Heart left ventricle (tissue), 13 donors: ENCODE results near the gene RIPK3.

Experiments
- CTCF ChIP-seq, 12 donors: fragments of 200-600 bp; sonication (generic) in 4 of 12; IDR thresholded peaks; one replicate each; pipeline versions ENCODE4 v1.5.0 to v1.8.0; 2018 to 2022; ENCODE audit warnings: antibody characterized with exemption in 12 of 12, mild to moderate bottlenecking in 5 of 12
- POLR2A ChIP-seq, 2 donors: fragments of 450-650 bp; IDR thresholded peaks; one replicate each; pipeline ENCODE4 v1.6.1; 2017; ENCODE audit warnings: antibody characterized with exemption in 2 of 2, mild to moderate bottlenecking in 2 of 2, moderate library complexity in 2 of 2
- donor health status: ischemic (EF 13 %, LVEDD 7.1; RV severe dilation, severe dysfunction).
- donor health status: DM: no; HTN: yes; CAD: no.
- donor health status: DM: no; HTN: no; CAD: no.
- donor health status: ischemic (EF 25% LVEDD 6.9; RV normal size, moderate dysfunction).
- donor health status: ischemic (EF 25% LVEDD 5.7; RV mildly dilated, moderate dysfunction).
- donor health status: ischemic (EF 35%, LVEDD 5.7; RV mildly dilated, moderate dysfunction).
- donor health status: nonischemic (EF 11% LVEDD 7.7; RV severe dilation, severe dysfunction).
- donor health status: DM: yes; HTN: yes; CAD: no.
- donor health status: PGD.
- donor health status: ischemic (EF 29% LVEDD 5.4; RV normal size, mild dysfunction).
- donor health status: nonischemic (EF 23%, LVEDD 6.1; RV moderate dilation, normal function).

DNA sequence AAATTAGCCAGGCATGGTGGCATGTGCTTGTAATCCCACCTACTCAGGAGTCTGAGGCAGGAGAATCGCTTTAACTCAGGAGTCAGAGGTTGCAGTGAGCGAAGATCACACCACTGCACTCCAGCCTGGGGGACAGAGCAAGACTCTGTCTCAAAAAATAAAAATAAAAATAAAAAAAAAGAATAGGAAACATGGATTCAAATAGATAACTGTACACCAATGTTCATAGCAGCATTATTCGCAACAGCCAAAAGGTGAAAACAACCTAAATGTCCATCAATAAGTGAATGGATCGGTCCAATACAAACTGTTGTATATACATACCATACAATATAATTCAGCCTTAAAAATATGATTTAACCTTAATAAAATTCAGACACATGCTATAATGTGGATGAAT, 3.1 kb upstream of the RIPK3 start:
- TF ChIP-seq CTCF (IDR thresholded peaks at IDR 0.05) (no peak), POLR2A (IDR thresholded peaks at IDR 0.05) (no peak)
